ENCODE measurements around the gene PAPPA2. TPM values are rescaled to one million over a fixed set of nuclear protein-coding genes. Genes with fewer than 3 reads are reported as not detected.
"Not testable (repeated sequence)": the region's sequence is repeated elsewhere in the genome, so short reads cannot be mapped to it uniquely, and the experiment has no call there.

PAPPA2 gene, protein sequence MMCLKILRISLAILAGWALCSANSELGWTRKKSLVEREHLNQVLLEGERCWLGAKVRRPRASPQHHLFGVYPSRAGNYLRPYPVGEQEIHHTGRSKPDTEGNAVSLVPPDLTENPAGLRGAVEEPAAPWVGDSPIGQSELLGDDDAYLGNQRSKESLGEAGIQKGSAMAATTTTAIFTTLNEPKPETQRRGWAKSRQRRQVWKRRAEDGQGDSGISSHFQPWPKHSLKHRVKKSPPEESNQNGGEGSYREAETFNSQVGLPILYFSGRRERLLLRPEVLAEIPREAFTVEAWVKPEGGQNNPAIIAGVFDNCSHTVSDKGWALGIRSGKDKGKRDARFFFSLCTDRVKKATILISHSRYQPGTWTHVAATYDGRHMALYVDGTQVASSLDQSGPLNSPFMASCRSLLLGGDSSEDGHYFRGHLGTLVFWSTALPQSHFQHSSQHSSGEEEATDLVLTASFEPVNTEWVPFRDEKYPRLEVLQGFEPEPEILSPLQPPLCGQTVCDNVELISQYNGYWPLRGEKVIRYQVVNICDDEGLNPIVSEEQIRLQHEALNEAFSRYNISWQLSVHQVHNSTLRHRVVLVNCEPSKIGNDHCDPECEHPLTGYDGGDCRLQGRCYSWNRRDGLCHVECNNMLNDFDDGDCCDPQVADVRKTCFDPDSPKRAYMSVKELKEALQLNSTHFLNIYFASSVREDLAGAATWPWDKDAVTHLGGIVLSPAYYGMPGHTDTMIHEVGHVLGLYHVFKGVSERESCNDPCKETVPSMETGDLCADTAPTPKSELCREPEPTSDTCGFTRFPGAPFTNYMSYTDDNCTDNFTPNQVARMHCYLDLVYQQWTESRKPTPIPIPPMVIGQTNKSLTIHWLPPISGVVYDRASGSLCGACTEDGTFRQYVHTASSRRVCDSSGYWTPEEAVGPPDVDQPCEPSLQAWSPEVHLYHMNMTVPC (N-terminal part only)
- 1 to 10 TPM in 1 of 4 donors, under 1 TPM in 3; under 0.01 to 3.1 (median 0.45) TPM for total RNA-seq

DNA sequence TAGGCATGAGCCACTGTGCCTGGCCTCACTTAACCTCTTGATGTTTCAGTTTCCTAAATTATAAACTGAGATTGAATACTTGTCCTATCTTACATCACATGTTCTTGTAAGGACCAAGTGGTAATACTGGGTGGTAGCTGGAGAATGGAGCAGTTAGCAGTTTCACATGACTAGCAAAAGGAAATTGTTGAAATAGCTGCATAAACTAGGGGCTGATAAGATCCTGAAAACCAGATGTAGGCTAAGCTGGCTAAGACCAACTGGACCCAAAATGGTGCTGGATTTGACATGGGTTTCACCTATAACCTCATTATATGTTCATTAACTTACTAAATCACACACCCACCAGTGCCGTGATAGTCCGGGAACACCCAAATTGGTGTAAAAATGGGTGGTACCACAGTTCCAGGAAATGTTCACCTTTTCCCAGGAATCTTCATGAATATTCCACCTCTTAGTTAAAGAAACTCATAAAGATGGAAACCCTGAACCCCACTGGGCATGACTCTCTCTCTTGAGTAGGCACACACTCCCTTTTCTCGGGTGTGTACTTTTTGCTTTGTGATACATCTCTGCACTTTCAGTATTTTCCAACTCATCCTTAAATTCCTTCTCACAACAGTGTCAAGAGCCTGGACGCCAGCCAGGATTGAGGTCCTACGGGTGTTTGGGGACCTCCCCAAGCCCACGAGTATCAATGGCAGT is at the start of gene PAPPA2:
TSS of gene PAPPA2 (plus strand) at position 502 of the 705 bp plus-strand sequence. CDS start 93,148 bp downstream, outside the sequence.
- H3K4me3 ChIP-seq = no peak within 1 kb of the TSS
- TF ChIP-seq EP300 (IDR thresholded peaks at IDR 0.05) (no peak), POLR2AphosphoS5 (IDR thresholded peaks at IDR 0.05) (no peak), POLR2A (IDR thresholded peaks at IDR 0.05; ENCODE audit: low read depth) (no peak)
- TF ChIP-seq, protein P1, sequence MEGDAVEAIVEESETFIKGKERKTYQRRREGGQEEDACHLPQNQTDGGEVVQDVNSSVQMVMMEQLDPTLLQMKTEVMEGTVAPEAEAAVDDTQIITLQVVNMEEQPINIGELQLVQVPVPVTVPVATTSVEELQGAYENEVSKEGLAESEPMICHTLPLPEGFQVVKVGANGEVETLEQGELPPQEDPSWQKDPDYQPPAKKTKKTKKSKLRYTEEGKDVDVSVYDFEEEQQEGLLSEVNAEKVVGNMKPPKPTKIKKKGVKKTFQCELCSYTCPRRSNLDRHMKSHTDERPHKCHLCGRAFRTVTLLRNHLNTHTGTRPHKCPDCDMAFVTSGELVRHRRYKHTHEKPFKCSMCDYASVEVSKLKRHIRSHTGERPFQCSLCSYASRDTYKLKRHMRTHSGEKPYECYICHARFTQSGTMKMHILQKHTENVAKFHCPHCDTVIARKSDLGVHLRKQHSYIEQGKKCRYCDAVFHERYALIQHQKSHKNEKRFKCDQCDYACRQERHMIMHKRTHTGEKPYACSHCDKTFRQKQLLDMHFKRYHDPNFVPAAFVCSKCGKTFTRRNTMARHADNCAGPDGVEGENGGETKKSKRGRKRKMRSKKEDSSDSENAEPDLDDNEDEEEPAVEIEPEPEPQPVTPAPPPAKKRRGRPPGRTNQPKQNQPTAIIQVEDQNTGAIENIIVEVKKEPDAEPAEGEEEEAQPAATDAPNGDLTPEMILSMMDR (IDR thresholded peaks at IDR 0.05) = no peak
- no peaks in the 10 kb centered on the region for H3K36me3 ChIP-seq
- WGBS = 68% methylated on average over 6 of the region's 6 CpGs
- no peaks in the 10 kb centered on the region for H3K27me3 ChIP-seq
- intact Hi-C loops (cut with DNase I) = no loop called here
- peaks cover 0 to 10% (median 0%) of the 10 kb centered on the region in 4 donors for H3K9me3 ChIP-seq
- no peak within 1 kb of the TSS for H3K27ac ChIP-seq (replicated peaks in 1 of 4)
- DNase-seq (ENCODE audit: extremely low spot score) = no peak
- no peaks in the 10 kb centered on the region for H3K4me1 ChIP-seq

DNA sequence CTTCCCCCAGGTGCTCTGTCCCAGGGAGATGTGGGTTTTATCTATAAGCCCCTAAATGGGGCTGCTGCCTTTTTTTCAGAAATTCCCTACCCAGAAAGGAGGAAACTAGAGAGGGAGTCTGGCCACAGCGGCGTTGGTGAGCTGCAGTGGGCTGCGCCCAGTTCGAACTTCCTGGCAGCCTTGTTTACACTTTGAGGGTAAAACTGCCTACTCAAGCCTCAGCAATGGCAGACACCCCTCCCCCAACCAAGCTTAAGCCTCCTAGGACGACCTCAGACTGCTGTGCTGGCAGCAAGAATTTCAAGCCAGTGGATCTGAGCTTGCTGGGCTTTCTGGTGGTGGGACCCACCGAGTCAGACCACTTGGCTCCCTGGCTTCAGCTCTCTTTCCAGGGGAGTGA is 46.2 kb upstream of the PAPPA2 start:
- no peaks in the 10 kb centered on the region for H3K36me3 ChIP-seq
- no peak for DNase-seq (ENCODE audit: extremely low spot score)
- H3K4me3 ChIP-seq = no peak overlapping the region
- H3K27ac ChIP-seq (replicated peaks in 1 of 4) = no peak overlapping the region
- H3K9me3 ChIP-seq = no peaks in the 10 kb centered on the region
- no peaks in the 10 kb centered on the region for H3K4me1 ChIP-seq
- H3K27me3 ChIP-seq = peaks cover 0 to 8% (median 0%) of the 10 kb centered on the region in 4 donors
- intact Hi-C loops (cut with DNase I) = no loop called here
- 28% methylated on average over 5 of the region's 6 CpGs for WGBS
- no peak for TF ChIP-seq POLR2AphosphoS5 (IDR thresholded peaks at IDR 0.05)
- TF ChIP-seq EP300 (IDR thresholded peaks at IDR 0.05) = no peak
- no peak for TF ChIP-seq POLR2A (IDR thresholded peaks at IDR 0.05; ENCODE audit: low read depth)
- TF ChIP-seq, protein P1 (IDR thresholded peaks at IDR 0.05) = no peak

DNA sequence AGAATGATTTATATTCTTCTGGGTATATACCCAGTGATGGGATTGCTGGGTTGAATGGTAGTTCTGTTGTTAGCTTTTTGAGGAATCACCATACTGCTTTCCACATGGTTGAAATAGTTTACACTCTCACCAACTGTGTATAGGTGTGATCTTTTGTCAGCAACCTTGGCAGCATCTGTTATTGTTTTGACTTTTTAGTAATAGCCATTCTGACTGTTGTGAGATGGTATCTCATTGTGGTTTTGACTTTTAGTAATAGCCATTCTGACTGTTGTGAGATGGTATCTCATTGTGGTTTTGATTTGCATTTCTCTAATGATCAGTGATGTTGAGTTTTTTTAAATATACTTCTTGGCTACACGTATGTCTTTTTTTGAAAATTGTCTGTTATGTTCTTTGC is 43.4 kb upstream of the PAPPA2 start:
- H3K4me1 ChIP-seq; DNase-seq (ENCODE audit: extremely low spot score); H3K4me3 ChIP-seq; intact Hi-C loops (cut with DNase I); H3K9me3 ChIP-seq; H3K27ac ChIP-seq (replicated peaks in 1 of 4); H3K27me3 ChIP-seq; H3K36me3 ChIP-seq: not testable (repeated sequence)
- WGBS = 91% methylated on average over 1 of the region's 1 CpG

DNA sequence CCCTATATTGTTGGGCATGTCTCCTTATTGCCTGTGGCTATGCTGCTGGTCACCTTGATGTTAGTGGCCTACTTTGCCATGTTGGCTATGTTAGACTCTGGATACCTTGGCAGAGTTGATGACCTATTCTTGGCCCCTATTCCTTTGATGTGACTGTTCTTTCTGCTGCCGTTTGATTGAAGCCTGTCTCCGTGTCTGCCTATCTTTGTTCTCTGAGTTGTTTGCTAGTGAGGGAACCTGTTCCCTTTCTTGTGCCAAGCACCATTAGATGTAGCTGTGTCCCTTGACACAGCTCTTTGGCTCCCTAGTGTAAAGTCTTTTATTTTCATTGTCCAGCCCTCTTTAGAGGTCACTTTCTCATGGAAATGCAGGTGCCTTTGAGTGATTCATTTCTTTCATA is 28.7 kb upstream of the PAPPA2 start:
- no peak overlapping the region for H3K27ac ChIP-seq (replicated peaks in 1 of 4)
- WGBS = 78% methylated on average over 2 of the region's 2 CpGs
- intact Hi-C loops (cut with DNase I) = no loop called here

More for the DNA sequence above, 28.7 kb upstream of the PAPPA2 start:
- Histone ChIP-seq H3K27me3 (no peaks in the 10 kb centered on the region), H3K9me3 (no peaks in the 10 kb centered on the region), H3K36me3 (no peaks in the 10 kb centered on the region), H3K4me3 (no peak overlapping the region), H3K4me1 (no peaks in the 10 kb centered on the region)
- TF ChIP-seq POLR2A (IDR thresholded peaks at IDR 0.05; ENCODE audit: low read depth) (no peak), POLR2AphosphoS5 (IDR thresholded peaks at IDR 0.05) (no peak), EP300 (IDR thresholded peaks at IDR 0.05) (no peak)
- TF ChIP-seq, protein P1 (IDR thresholded peaks at IDR 0.05) = no peak
- no peak for DNase-seq (ENCODE audit: extremely low spot score)

Data from esophagus muscularis mucosa (tissue), 4 donors.